Breast epithelium (tissue), 4 donors: ENCODE results near the gene RIPK1. TPM values are rescaled to one million over a fixed set of nuclear protein-coding genes. Genes with fewer than 3 reads are reported as not detected.
"Not testable (repeated sequence)": the region's sequence is repeated elsewhere in the genome, so short reads cannot be mapped to it uniquely, and the experiment has no call there.

Experiments used
- DNase-seq, 2 donors: peaks; one replicate each; pipeline ENCODE4 v3.0.0-alpha.2; 2019; ENCODE audit warnings: low spot score in 2 of 2
- H3K27ac ChIP-seq, 2 donors: fragments of 200-600 bp; sonication (generic) in 1 of 2; one replicate each; pipeline ENCODE4 v1.5.1; 2016 to 2019; ENCODE audit warnings: mild to moderate bottlenecking in 1 of 2
- H3K27me3 ChIP-seq, 2 donors: fragments of 200-600 bp; sonication (generic) in 1 of 2; one replicate each; pipeline versions ENCODE4 v1.5.1 to v1.6.0; 2017 to 2019; ENCODE audit warnings: control low read depth in 1 of 2, mild to moderate bottlenecking in 1 of 2
- H3K36me3 ChIP-seq: fragments of 200-600 bp; one replicate; pipeline ENCODE4 v1.5.1; 2019
- H3K4me1 ChIP-seq, 2 donors: fragments of 200-600 bp; sonication (generic); one replicate each; pipeline ENCODE4 v1.5.1; 2016 to 2019; ENCODE audit warnings: control low read depth in 1 of 2
- H3K4me3 ChIP-seq, 3 donors: fragments of 200-600 bp; sonication (generic); 1 replicate in 2 of 3; 2 replicates in 1 of 3; pipeline ENCODE4 v1.5.1; 2016 to 2019; ENCODE audit warnings: mild to moderate bottlenecking in 3 of 3, moderate library complexity in 2 of 3
- H3K9me3 ChIP-seq, 2 donors: fragments of 200-600 bp; sonication (generic) in 1 of 2; one replicate each; pipeline ENCODE4 v1.5.1; 2016 to 2019; ENCODE audit warnings: control low read depth in 1 of 2
- POLR2A ChIP-seq: fragments of 450-650 bp; IDR thresholded peaks from one replicate; pipeline ENCODE4 v1.6.1; 2016; ENCODE audit warnings: antibody characterized with exemption, mild to moderate bottlenecking, moderate library complexity
- POLR2AphosphoS5 ChIP-seq, 3 donors: sonication (generic); formaldehyde crosslinking; IDR thresholded peaks; one replicate each; pipeline ENCODE4 v1.6.1; 2017; ENCODE audit warnings: antibody characterized with exemption in 3 of 3
- intact Hi-C: fragments of 100-400 bp; cut with DNase I; formaldehyde crosslinking; loops from one replicate; pipeline ENCODE4 v1.15.1; 2023; ENCODE audit warnings: low total_unique reads
- total RNA-seq, 3 donors: library from RNA; depleted of rRNA; stranded (reverse); fragments of >200 nt; gene quantifications; one replicate each; pipeline ENCODE4 v1.1.0, GENCODE V29; 2016
- TF ChIP-seq, protein P1 (sequence below), 3 donors: fragments of 450-650 bp; IDR thresholded peaks; one replicate each; pipeline ENCODE4 v1.5.1; 2016 to 2017; ENCODE audit warnings: antibody characterized with exemption in 3 of 3, mild to moderate bottlenecking in 3 of 3, moderate library complexity in 3 of 3

RIPK1 gene
- total RNA-seq, 3 donors from 2014 or later = 23.8 to 38.9 (median 26.2) TPM

DNA sequence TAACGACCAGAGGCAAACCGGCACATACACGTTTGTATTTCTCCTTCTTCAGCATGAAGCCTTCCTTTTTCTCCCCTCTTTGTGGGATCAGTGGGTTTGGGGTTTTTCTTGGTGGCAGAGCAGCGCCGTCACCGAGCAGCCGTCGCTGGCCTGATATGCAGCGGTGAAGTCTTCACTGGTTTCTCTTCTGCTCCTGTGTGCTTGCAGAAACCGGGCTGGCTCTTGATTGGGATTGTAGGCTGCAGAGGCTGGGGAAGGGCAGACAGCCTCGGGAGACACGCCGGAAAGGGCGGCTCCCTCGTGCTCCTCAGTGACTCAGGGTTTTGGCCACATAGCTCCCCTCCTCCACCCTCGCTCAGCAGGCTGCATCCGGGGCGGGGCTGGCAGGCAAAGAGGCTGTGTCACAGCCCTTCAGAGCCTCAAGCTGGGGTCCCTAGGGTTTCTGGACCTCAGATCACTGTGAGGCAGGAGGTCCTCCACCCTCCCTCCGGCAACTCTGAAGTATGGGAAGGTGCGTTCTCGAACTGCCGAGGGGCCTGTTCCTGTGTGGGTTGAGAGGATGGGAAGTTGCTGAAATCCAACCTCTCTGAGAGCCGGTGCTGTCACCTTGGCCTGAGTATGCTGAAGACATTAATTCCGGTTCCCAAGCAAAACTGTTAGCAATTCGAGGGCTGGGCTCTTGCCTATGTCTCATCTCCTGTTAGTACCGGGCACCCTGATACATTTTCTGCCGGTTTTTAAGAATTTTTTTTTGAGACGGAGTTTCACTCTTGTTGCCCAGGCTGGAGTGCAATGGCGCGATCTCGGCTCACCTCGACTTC lies 44.4 kb upstream of the RIPK1 start:
- intact Hi-C loops = no loop called here
- no peaks in the 10 kb centered on the region for H3K9me3 ChIP-seq
- H3K36me3 ChIP-seq = no peaks in the 10 kb centered on the region
- DNase-seq = peak; percentile 83
- peak overlapping the region; percentile 88 to 94 for H3K27ac ChIP-seq
- no peaks in the 10 kb centered on the region for H3K27me3 ChIP-seq
- H3K4me3 ChIP-seq = peak overlapping the region; percentile 51 to 69 (median 64)
- TF ChIP-seq, protein P1, sequence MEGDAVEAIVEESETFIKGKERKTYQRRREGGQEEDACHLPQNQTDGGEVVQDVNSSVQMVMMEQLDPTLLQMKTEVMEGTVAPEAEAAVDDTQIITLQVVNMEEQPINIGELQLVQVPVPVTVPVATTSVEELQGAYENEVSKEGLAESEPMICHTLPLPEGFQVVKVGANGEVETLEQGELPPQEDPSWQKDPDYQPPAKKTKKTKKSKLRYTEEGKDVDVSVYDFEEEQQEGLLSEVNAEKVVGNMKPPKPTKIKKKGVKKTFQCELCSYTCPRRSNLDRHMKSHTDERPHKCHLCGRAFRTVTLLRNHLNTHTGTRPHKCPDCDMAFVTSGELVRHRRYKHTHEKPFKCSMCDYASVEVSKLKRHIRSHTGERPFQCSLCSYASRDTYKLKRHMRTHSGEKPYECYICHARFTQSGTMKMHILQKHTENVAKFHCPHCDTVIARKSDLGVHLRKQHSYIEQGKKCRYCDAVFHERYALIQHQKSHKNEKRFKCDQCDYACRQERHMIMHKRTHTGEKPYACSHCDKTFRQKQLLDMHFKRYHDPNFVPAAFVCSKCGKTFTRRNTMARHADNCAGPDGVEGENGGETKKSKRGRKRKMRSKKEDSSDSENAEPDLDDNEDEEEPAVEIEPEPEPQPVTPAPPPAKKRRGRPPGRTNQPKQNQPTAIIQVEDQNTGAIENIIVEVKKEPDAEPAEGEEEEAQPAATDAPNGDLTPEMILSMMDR (IDR thresholded peaks at IDR 0.05) = no peak
- TF ChIP-seq POLR2AphosphoS5 (IDR thresholded peaks at IDR 0.05) = peak; percentile 75 to 77 (median 75)
- TF ChIP-seq POLR2A = no peak
- H3K4me1 ChIP-seq = no peaks in the 10 kb centered on the region

DNA sequence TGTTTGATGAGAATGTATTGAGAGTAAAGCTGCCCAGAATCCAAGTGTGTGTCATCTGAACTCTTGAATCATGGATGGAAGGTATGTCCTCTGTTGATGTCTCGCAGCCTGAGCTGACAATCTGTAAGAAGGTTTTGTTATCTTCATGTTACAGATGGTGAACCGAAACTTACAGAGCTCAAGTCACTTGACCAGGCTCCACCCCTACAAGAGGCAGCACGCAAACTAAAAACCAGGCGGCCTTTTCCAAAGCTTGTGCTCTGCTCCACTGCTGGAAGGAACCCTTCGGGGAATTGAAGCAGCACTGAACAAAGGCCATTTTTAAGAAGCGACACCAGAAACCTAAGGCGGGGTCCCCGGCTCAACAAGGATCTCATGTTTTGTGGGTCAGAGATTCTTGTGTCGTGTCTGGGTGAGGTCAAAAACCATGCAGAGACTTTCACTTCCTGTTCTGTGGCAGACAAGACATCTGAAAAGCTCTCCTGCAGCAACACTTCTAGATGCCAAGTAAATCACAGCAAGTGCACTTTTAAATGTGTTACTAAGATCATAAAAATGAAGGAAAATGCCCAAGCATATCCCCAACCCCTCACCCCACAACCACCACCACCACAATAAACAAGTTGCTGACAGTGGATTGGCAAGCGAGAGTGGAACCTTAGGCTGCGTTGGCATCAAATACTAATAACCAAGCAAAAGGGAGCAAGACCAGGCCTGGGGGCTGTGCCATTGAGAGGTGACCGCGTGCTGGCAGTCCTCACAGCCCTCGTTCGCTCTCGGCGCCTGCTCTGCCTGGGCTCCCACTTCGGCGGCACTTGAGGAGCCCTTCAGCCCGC lies 41.3 kb upstream of the RIPK1 start:
- no peak for TF ChIP-seq POLR2AphosphoS5 (IDR thresholded peaks at IDR 0.05)
- TF ChIP-seq, protein P1 (IDR thresholded peaks at IDR 0.05) = no peak
- Histone ChIP-seq H3K9me3 (no peaks in the 10 kb centered on the region), H3K36me3 (no peaks in the 10 kb centered on the region), H3K4me3 (no peak overlapping the region), H3K4me1 (no peaks in the 10 kb centered on the region), H3K27me3 (no peaks in the 10 kb centered on the region), H3K27ac (no peak overlapping the region)
- DNase-seq = no peak
- intact Hi-C loops = no loop called here

DNA sequence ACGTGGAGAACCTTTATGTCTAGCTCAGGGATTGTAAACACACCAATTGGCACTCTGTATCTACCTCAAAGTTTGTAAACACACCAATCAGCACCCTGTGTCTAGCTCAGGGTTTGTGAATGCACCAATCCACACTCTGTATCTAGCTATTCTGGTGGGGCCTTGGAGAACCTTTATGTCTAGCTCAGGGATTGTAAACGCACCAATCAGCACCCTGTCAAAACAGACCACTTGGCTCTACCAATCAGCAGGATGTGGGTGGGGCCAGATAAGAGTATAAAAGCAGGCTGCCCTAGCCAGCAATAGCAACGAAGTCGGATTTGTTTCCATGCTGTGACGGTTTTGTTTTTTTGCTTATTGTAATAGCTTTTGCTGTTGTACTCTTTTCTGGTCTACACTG lies 40.1 kb upstream of the RIPK1 start:
- H3K9me3 ChIP-seq, H3K36me3 ChIP-seq, H3K27me3 ChIP-seq, DNase-seq, H3K4me3 ChIP-seq, intact Hi-C loops, H3K27ac ChIP-seq, H3K4me1 ChIP-seq: not testable (repeated sequence)

DNA sequence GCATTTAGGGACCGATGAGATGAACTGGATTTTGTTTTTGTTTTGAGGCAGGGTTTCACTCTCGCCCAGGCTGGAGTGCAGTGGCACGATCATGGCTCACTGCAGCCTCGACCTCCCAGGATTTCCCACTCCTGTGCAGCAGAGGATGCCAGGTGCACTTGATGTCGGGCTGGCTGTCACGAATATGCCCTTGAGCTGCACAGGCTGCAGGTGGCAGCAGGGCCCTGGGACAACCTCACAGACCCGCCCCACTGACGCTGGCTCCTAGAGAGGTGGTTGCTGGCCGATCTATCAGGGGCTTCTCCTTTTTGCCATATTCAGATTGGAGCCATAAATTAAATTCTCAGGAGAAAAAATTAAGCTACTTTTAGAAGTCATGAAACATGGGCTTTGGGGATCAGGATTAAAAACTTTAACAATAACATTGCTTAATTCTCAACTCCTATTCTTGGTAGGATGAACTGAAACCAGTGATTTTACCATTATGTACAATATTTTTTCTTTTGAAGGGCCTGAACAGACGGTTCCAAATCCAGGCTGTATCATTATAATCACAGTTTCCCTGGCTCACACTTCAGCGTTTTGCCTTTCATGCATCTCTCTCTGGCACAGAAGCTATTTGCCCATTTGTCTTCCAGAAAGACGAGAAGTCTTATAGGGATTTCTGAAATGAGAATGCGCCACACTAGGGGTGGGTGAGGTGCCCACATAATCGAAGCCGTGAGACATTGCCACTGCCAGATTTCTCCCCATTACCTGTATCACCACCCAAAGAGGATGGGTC lies 36.2 kb upstream of the RIPK1 start:
- Histone ChIP-seq H3K27ac (no peak overlapping the region), H3K36me3 (no peaks in the 10 kb centered on the region), H3K4me1 (no peaks in the 10 kb centered on the region), H3K4me3 (no peak overlapping the region), H3K27me3 (no peaks in the 10 kb centered on the region), H3K9me3 (no peaks in the 10 kb centered on the region)
- no peak for DNase-seq
- TF ChIP-seq, protein P1 (IDR thresholded peaks at IDR 0.05) = no peak
- no peak for TF ChIP-seq POLR2AphosphoS5 (IDR thresholded peaks at IDR 0.05)
- intact Hi-C loops = no loop called here

DNA sequence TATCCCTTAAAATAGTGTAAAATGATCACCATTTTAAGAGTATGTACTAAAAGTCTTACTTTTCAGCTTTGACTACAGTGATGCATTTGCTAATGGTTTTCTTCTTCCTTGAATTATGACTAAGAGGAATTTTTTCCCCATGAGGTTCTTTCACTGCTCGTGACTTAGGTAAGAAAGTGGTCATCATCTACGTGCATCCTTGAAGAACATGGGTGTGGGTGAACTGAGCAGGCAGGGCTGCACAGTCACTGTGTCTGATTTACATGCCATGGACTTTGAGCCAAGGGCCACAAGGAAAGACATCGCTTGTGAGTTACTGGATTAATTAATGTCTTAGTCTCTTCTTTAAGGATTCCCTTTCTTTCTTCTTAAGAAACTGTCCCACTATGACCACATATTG lies 35.3 kb upstream of the RIPK1 start:
- Histone ChIP-seq H3K4me3 (no peak overlapping the region), H3K36me3 (no peaks in the 10 kb centered on the region), H3K27ac (no peak overlapping the region), H3K9me3 (no peaks in the 10 kb centered on the region), H3K4me1 (no peaks in the 10 kb centered on the region), H3K27me3 (no peaks in the 10 kb centered on the region)
- no peak for DNase-seq
- intact Hi-C loops = no loop called here
- TF ChIP-seq, protein P1 (IDR thresholded peaks at IDR 0.05) = no peak
- TF ChIP-seq POLR2A (no peak), POLR2AphosphoS5 (IDR thresholded peaks at IDR 0.05) (no peak)
